Activated T-helper 17 cell treated with anti-CD3 and anti-CD28 coated beads, Interleukin-2, amount 50 U/mL, for 72 hours (primary cell): ENCODE results near the gene DHRS12. TPM values are rescaled to one million over a fixed set of nuclear protein-coding genes. Genes with fewer than 3 reads are reported as not detected.

ENCODE experiments used
- ATAC-seq: fragments of 150-1000 bp; cut with Tn5 transposase; replicated peaks from 2 replicates; pipeline ENCODE4 v1.10.0; 2021; ENCODE audit warnings: mild to moderate bottlenecking, moderate library complexity
- H3K27ac Mint-ChIP-seq: one replicate; pipeline ENCODE4 v1.8.0; 2022; ENCODE audit warnings: mixed read lengths
- H3K27me3 Mint-ChIP-seq: one replicate; pipeline ENCODE4 v1.8.0; 2022; ENCODE audit warnings: mixed read lengths
- H3K36me3 Mint-ChIP-seq: one replicate; pipeline ENCODE4 v1.8.0; 2022; ENCODE audit warnings: low read depth, mild to moderate bottlenecking, mixed read lengths
- H3K4me1 Mint-ChIP-seq: one replicate; pipeline ENCODE4 v1.8.0; 2022; ENCODE audit warnings: mixed read lengths
- H3K4me3 Mint-ChIP-seq: one replicate; pipeline ENCODE4 v1.8.0; 2022; ENCODE audit warnings: mild to moderate bottlenecking, mixed read lengths
- H3K9me3 Mint-ChIP-seq: one replicate; pipeline ENCODE4 v1.8.0; 2022; ENCODE audit warnings: mixed read lengths
- total RNA-seq, 2 donors: library from RNA; stranded (reverse); gene quantifications; one replicate each; pipeline ENCODE4 v1.2.3, GENCODE V29; 2022

The DHRS12 gene
- 1 to 10 TPM; 5.0 to 9.6 TPM for total RNA-seq

GRCh38 chr13:51803422-51804294, at the start of gene DHRS12:
Gene DHRS12 (minus strand): TSS chr13:51804163. CDS start chr13:51799659, 4,504 bp downstream.
- Mint-ChIP-seq H3K27me3 (no peaks in the 10 kb centered on the region), H3K27ac (peak within 1 kb of the TSS; percentile 98), H3K4me3 (peak within 1 kb of the TSS; percentile 89), H3K36me3 (peaks cover 14% of the 10 kb centered on the region), H3K4me1 (peaks cover 28% of the 10 kb centered on the region), H3K9me3 (no peaks in the 10 kb centered on the region)
- peak; percentile 78 for ATAC-seq

GRCh38 chr13:51849145-51850101, 45.5 kb upstream of the DHRS12 start:
- Mint-ChIP-seq H3K4me3 (no peak overlapping the region), H3K27me3 (peaks cover 12% of the 10 kb centered on the region), H3K9me3 (no peaks in the 10 kb centered on the region), H3K27ac (no peak overlapping the region), H3K36me3 (no peaks in the 10 kb centered on the region), H3K4me1 (peaks cover 14% of the 10 kb centered on the region)
- peak; percentile 58 for ATAC-seq

- peaks cover 8% of the 10 kb centered on the region for H3K27me3 Mint-ChIP-seq
- H3K36me3 Mint-ChIP-seq, result no peaks in the 10 kb centered on the region
- no peaks in the 10 kb centered on the region for H3K9me3 Mint-ChIP-seq
- no peak for ATAC-seq
- H3K27ac Mint-ChIP-seq, result no peak overlapping the region
- no peak overlapping the region for H3K4me3 Mint-ChIP-seq
- H3K4me1 Mint-ChIP-seq, result peaks cover 14% of the 10 kb centered on the region
Observed at GRCh38 chr13:51848674-51849073, 44.7 kb upstream of the DHRS12 start.

- Mint-ChIP-seq H3K4me3 (no peak overlapping the region), H3K4me1 (peaks cover 14% of the 10 kb centered on the region), H3K27ac (no peak overlapping the region), H3K9me3 (no peaks in the 10 kb centered on the region), H3K36me3 (no peaks in the 10 kb centered on the region), H3K27me3 (peaks cover 5% of the 10 kb centered on the region)
- peak; percentile 77 for ATAC-seq
Observed at GRCh38 chr13:51846756-51847155, 42.8 kb upstream of the DHRS12 start.

- H3K27ac Mint-ChIP-seq, result no peak overlapping the region
- peak overlapping the region; percentile 45 for H3K4me3 Mint-ChIP-seq
- no peaks in the 10 kb centered on the region for H3K36me3 Mint-ChIP-seq
- no peaks in the 10 kb centered on the region for H3K9me3 Mint-ChIP-seq
- peaks cover 14% of the 10 kb centered on the region for H3K4me1 Mint-ChIP-seq
- H3K27me3 Mint-ChIP-seq, result no peaks in the 10 kb centered on the region
- no peak for ATAC-seq
Observed at GRCh38 chr13:51845574-51846318, 41.8 kb upstream of the DHRS12 start.

GRCh38 chr13:51844862-51845573, 41.1 kb upstream of the DHRS12 start, which contains the start of gene TMEM272:
Gene TMEM272 (minus strand): TSS chr13:51845177. CDS start chr13:51838530, 6,647 bp downstream.
- Mint-ChIP-seq H3K27ac (no peak within 1 kb of the TSS), H3K4me3 (peak within 1 kb of the TSS; percentile 45), H3K4me1 (peaks cover 14% of the 10 kb centered on the region), H3K9me3 (no peaks in the 10 kb centered on the region), H3K27me3 (no peaks in the 10 kb centered on the region), H3K36me3 (no peaks in the 10 kb centered on the region)
- ATAC-seq, result peak; percentile 63

GRCh38 chr13:51843529-51843928, 39.6 kb upstream of the DHRS12 start:
- no peak for ATAC-seq
- H3K36me3 Mint-ChIP-seq, result no peaks in the 10 kb centered on the region
- no peaks in the 10 kb centered on the region for H3K9me3 Mint-ChIP-seq
- peaks cover 9% of the 10 kb centered on the region for H3K4me1 Mint-ChIP-seq
- H3K27ac Mint-ChIP-seq, result no peak overlapping the region
- no peak overlapping the region for H3K4me3 Mint-ChIP-seq
- no peaks in the 10 kb centered on the region for H3K27me3 Mint-ChIP-seq

GRCh38 chr13:51841732-51842131, 37.8 kb upstream of the DHRS12 start:
- Mint-ChIP-seq H3K36me3 (no peaks in the 10 kb centered on the region), H3K9me3 (no peaks in the 10 kb centered on the region), H3K4me1 (peaks cover 22% of the 10 kb centered on the region), H3K4me3 (no peak overlapping the region), H3K27ac (no peak overlapping the region), H3K27me3 (no peaks in the 10 kb centered on the region)
- ATAC-seq, result no peak

- peaks cover 26% of the 10 kb centered on the region for H3K4me1 Mint-ChIP-seq
- ATAC-seq, result no peak
- no peaks in the 10 kb centered on the region for H3K27me3 Mint-ChIP-seq
- no peak overlapping the region for H3K27ac Mint-ChIP-seq
- no peaks in the 10 kb centered on the region for H3K9me3 Mint-ChIP-seq
- H3K4me3 Mint-ChIP-seq, result no peak overlapping the region
- no peaks in the 10 kb centered on the region for H3K36me3 Mint-ChIP-seq
Observed at GRCh38 chr13:51840917-51841316, 37.0 kb upstream of the DHRS12 start.

GRCh38 chr13:51839711-51840540, 36.0 kb upstream of the DHRS12 start:
- Mint-ChIP-seq H3K4me1 (peaks cover 22% of the 10 kb centered on the region), H3K9me3 (no peaks in the 10 kb centered on the region), H3K27me3 (no peaks in the 10 kb centered on the region), H3K27ac (no peak overlapping the region), H3K36me3 (no peaks in the 10 kb centered on the region), H3K4me3 (no peak overlapping the region)
- ATAC-seq, result no peak

GRCh38 chr13:51838240-51838846, 34.4 kb upstream of the DHRS12 start:
- Mint-ChIP-seq H3K27ac (peak overlapping the region; percentile 45), H3K36me3 (no peaks in the 10 kb centered on the region), H3K27me3 (no peaks in the 10 kb centered on the region), H3K4me1 (peaks cover 17% of the 10 kb centered on the region), H3K9me3 (no peaks in the 10 kb centered on the region), H3K4me3 (no peak overlapping the region)
- peak; percentile 86 for ATAC-seq

- Mint-ChIP-seq H3K9me3 (no peaks in the 10 kb centered on the region), H3K4me3 (no peak overlapping the region), H3K4me1 (peaks cover 24% of the 10 kb centered on the region), H3K36me3 (no peaks in the 10 kb centered on the region), H3K27me3 (no peaks in the 10 kb centered on the region), H3K27ac (peak overlapping the region; percentile 25)
- no peak for ATAC-seq
Observed at GRCh38 chr13:51837016-51837415, 33.1 kb upstream of the DHRS12 start.
